ENCODE data around the gene IL17A. TPM values are rescaled to one million over a fixed set of nuclear protein-coding genes. Genes with fewer than 3 reads are reported as not detected.

Gene IL17A
- total RNA-seq, 4 donors from 2014 or later: not detected

DNA sequence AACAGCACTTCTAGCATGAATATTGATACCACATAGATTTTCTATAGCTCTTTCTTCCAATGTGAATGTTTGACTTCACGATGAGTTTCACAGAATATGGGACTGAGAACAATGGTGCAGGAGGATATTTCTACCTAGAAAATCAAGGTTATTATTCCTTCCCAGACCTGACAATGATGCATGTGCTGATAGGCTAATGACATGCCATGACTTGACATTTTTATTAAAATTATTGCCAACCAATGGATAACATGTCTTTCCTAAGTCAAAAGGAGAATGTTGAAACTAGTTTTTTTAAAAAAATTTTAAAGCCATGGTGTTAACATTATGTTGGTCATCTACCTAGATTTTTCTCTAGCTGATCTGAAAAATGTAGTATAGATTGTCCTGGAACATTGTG, 923 bp downstream of the IL17A start:
- TF ChIP-seq, protein P1, sequence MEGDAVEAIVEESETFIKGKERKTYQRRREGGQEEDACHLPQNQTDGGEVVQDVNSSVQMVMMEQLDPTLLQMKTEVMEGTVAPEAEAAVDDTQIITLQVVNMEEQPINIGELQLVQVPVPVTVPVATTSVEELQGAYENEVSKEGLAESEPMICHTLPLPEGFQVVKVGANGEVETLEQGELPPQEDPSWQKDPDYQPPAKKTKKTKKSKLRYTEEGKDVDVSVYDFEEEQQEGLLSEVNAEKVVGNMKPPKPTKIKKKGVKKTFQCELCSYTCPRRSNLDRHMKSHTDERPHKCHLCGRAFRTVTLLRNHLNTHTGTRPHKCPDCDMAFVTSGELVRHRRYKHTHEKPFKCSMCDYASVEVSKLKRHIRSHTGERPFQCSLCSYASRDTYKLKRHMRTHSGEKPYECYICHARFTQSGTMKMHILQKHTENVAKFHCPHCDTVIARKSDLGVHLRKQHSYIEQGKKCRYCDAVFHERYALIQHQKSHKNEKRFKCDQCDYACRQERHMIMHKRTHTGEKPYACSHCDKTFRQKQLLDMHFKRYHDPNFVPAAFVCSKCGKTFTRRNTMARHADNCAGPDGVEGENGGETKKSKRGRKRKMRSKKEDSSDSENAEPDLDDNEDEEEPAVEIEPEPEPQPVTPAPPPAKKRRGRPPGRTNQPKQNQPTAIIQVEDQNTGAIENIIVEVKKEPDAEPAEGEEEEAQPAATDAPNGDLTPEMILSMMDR (IDR thresholded peaks at IDR 0.05; ENCODE audit: low read depth): no peak

DNA sequence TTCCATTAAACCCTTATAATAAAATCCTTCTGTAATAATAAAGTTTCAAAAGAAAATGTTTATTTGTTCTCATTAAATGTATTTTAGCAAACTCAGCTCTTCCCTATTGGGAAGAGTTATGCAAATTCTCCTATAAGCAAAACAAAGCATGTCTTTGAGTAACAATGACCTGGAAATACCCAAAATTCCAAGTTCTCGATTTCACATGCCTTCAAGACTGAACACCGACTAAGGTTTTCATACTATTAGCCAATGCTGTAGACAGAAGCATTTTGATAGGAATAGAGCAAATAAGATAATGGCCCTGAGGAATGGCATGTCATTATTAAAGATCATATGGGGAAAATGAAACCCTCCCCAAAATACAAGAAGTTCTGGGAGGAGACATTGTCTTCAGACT, 3.8 kb downstream of the IL17A start:
- TF ChIP-seq, protein P1 (IDR thresholded peaks at IDR 0.05; ENCODE audit: low read depth): no peak

DNA sequence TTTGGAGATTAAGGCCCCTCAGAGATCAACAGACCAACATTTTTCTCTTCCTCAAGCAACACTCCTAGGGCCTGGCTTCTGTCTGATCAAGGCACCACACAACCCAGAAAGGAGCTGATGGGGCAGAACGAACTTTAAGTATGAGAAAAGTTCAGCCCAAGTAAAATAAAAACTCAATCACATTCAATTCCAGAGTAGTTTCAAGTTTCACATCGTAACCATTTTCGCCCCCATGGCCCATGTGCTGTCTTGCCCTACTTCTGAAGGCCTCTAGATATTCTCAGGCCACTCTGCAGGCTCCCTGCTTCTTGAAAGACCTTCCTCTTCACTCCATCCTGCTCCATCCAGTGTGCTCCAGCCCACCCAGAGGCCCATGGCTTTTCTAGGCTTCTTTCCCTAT, 4.2 kb downstream of the IL17A start:
- TF ChIP-seq, protein P1 (IDR thresholded peaks at IDR 0.05; ENCODE audit: low read depth): no peak

DNA sequence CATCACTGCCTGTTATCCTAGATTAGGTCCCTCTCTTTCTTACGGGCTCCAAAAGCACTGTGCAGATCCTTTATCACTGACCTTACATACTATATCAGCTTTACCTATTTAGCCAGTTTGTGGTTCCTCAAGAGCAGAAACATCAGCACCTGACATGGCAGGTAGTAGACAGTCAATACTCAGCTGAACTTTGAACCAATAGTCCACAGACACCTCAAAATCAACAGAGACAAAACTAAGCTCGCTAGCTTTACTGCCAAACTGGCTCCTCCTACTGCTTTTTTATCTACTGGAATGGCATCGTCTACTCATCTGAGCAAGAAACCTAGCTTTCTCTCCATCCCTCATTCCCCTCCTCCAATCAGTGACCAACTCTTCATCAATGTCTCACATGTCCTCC, 5.6 kb downstream of the IL17A start:
- TF ChIP-seq, protein P1 (IDR thresholded peaks at IDR 0.05; ENCODE audit: low read depth): no peak

DNA sequence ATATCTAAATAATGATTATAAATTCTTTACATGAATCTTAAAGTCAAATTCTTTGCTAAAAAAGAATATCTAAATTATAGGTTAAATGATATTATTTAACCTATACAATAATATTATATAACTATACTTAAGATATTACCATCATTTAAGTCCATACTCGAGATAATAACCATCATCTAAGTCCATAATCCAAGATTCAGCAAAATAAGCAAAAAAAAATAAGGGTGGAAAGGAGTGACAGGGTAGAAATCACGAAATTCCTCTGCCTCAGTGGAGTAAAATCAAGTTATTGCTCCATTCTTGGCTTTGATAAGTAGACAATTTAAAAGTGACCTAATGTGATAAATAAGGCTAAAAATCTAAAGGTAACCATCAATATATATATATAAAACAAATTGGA, 9.7 kb downstream of the IL17A start:
- TF ChIP-seq, protein P1 (IDR thresholded peaks at IDR 0.05; ENCODE audit: low read depth): no peak

DNA sequence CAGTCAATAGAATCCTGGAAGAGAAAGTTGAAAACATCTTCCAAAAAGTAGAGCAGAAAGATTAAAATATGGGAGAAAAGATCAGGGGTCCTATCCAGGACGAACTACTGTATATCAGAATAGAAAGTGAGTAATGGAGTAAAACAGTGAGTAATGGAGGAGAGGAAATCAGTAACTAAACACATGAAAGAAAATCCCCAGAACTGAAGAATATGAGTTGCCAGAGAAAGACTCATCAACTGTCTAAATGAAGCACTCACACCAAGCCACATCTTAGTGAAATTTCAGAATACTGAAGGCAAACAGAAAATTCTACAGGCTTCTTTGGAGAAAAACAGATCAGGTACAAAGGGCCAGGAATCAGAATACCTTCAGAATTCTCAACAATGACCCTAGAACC, 14.9 kb downstream of the IL17A start:
- TF ChIP-seq, protein P1 (IDR thresholded peaks at IDR 0.05; ENCODE audit: low read depth): no peak

DNA sequence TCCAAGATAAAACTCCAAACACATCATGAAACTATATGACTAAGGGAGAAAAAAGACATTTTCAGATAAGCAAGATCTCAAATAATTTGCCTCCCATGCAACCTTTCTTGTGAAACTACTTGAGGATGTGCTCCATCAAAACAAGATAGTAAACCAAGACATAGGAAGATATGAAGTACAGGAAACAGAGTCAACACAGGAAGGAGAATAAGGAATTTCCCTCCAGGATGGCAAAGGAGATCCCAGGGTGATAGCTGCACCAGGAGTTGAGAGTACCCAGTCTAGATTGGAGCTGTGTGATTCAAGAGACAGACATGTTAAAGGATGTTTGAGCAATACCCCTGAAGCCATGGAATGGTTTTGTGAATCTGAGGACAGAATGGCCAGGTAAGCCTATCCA, 15.3 kb downstream of the IL17A start:
- TF ChIP-seq, protein P1 (IDR thresholded peaks at IDR 0.05; ENCODE audit: low read depth): no peak

Data from subcutaneous adipose tissue (tissue), 4 donors.